Measurements from ENCODE around the gene ZCCHC18. TPM values are rescaled to one million over a fixed set of nuclear protein-coding genes. Genes with fewer than 3 reads are reported as not detected.

ZCCHC18 gene
- polyA plus RNA-seq, 3 donors, result 4.4 to 5.4 (median 4.8) TPM

GRCh38 chrX:104122829-104123228 is 10.5 kb downstream of the ZCCHC18 start:
- no peak for DNase-seq

GRCh38 chrX:104126856-104127255 is 14.5 kb downstream of the ZCCHC18 start:
- DNase-seq, result no peak

DNA sequence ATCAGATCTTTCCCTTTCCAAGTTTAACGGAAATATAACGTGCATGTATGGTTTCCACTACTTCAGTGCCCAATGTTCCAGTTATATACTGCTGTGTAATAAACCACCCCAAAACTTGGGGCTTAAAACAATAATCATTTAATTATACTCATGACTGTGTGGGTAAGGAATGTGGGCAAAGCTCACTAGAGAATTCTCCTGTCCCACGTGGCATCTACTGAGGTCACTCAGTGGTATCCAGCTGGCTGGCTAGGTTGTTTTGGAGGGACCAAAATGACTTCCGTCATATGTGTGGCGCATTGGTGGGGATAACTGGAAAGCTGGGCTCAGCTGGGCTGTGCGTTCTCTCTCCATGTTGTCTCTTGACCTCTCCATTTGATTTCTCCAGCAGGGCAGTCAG is 18.5 kb downstream of the ZCCHC18 start:
- DNase-seq, result no peak

DNA sequence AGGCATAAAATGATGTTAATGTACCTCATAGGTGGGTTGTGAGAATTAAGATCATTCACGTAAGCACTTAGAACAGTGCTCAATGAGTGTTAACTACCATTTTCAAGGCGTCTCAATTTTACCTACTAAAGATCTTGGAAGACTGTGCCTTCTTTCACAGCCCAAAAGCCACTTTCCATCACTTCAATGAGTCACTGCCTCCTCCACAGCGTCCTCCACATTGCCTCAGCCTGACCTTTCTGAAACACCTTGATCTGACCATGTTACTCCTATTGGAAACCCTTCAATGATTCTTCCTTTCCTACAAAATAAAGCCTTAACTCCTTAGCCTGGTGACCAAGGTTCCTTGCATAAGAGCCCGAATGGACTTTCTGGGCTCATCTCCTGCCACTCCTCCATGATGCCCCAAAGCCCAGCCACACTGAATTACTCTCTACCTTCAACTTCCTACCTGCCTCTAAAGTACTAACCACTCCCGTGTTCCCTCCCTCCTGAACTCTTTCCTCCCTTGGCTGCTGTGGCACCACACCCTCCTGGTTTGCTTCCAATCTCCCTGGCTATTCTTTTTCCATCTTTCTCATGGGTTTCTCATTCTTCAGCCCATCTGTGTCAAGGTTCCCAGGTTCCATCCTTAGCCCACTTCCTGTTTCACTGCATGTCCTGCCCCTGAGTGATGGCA is 22.4 kb downstream of the ZCCHC18 start:
- DNase-seq, result no peak

GRCh38 chrX:104135677-104136076 is 23.4 kb downstream of the ZCCHC18 start:
- no peak for DNase-seq

DNA sequence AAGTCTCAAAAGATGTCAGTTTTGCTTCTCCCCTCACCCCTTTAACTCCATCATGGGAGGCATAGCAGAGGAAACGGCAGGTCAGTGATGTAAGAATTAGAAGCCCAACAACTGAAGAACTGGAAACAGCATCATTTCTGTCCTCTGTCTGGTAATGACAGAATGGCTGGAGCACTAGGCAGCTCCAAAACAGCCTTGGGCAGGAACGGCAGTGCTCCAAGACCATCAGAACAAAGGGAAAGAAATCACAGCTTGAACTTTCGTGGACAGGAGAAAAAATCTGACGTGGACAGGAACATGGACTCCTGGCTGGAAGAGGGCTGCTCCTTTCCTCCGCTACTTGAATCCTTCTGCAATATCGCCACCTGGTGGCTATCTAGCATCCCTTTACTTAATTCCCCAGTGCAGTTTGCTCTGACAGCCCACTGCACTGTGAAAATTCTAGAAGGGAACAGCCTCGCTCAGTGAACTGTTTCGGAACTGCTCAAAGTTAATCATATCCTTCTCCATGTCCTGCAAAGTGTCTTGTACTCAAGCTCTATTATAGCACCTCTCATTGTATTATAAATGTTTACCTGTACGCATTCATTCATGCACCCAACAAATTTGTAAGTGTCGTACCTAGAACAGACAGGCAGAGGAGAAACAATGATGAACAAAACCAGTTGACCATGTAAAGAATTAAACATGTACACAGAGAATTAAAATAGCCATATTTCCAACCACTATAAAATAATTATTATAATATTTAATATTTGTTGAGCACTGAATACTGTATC is 24.1 kb downstream of the ZCCHC18 start:
- DNase-seq, result peak; percentile 86

- DNase-seq, result no peak
Measured at GRCh38 chrX:104137496-104137895, 25.2 kb downstream of the ZCCHC18 start.

GRCh38 chrX:104141087-104141760 is 28.9 kb downstream of the ZCCHC18 start:
- no peak for DNase-seq

DNA sequence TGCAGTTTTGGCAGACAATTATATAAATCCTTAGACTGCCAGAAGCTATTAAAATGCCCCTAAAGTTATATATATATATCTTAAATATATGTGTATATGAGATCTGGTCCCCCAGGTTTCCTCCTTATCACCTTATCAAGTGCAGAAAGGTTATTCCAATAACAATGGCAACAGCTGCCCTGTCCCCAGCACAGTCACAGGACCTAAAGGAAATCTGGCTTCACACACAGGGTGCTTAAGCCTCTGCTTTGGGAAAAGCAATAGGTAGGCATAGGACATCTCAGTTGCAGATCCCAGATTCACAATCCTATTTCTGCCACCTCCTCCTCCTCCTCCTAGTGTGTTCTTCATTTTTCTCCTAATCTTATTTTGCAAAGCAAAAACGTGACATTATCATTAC is 38.7 kb downstream of the ZCCHC18 start:
- no peak for DNase-seq

- DNase-seq, result peak; percentile 85
Measured at GRCh38 chrX:104156630-104157529, 44.6 kb downstream of the ZCCHC18 start, which contains the start of gene SLC25A53. SLC25A53 (minus strand) TSS chrX:104157009; CDS start chrX:104105257, 51,752 bp downstream.

Other genes with a start within 250 kb of the ZCCHC18 start
- gene TMSB15B, start 149.9 kb upstream of the ZCCHC18 start, polyA plus RNA-seq (ENCODE audit: insufficient read length in 3 of 3), result 10 to 100 TPM; 15.8 to 21.1 (median 20.7) TPM
- gene H2BW1, start 98.8 kb upstream of the ZCCHC18 start, polyA plus RNA-seq (ENCODE audit: insufficient read length in 3 of 3), result not detected
- under 1 TPM; 0.83 to 0.99 (median 0.85) TPM for gene H2BW2, start 72.6 kb upstream of the ZCCHC18 start, polyA plus RNA-seq (ENCODE audit: insufficient read length in 3 of 3)
- 10 to 100 TPM in 2 of 3 donors, 1 to 10 TPM in 1; 7.5 to 18.3 (median 17.0) TPM for gene TMSB15C, start 36.3 kb upstream of the ZCCHC18 start, polyA plus RNA-seq (ENCODE audit: insufficient read length in 3 of 3)
- 10 to 100 TPM in 2 of 3 donors, 1 to 10 TPM in 1; 9.3 to 15.5 (median 12.6) TPM for gene SLC25A53, start 44.5 kb downstream of the ZCCHC18 start, polyA plus RNA-seq (ENCODE audit: insufficient read length in 3 of 3)
- 10 to 100 TPM; 34.0 to 42.8 (median 38.7) TPM for gene FAM199X, start 53.9 kb downstream of the ZCCHC18 start, polyA plus RNA-seq (ENCODE audit: insufficient read length in 3 of 3)
- gene ESX1, start 142.4 kb downstream of the ZCCHC18 start, polyA plus RNA-seq (ENCODE audit: insufficient read length in 3 of 3), result not detected

Data from renal pelvis (tissue), 4 donors.